HCEC 1CT (cell line): ENCODE data around the gene DAD1.

ENCODE experiments used
- DNase-seq: peaks from one replicate; pipeline ENCODE4 v3.0.0-alpha.2; 2017

Gene DAD1

DNA sequence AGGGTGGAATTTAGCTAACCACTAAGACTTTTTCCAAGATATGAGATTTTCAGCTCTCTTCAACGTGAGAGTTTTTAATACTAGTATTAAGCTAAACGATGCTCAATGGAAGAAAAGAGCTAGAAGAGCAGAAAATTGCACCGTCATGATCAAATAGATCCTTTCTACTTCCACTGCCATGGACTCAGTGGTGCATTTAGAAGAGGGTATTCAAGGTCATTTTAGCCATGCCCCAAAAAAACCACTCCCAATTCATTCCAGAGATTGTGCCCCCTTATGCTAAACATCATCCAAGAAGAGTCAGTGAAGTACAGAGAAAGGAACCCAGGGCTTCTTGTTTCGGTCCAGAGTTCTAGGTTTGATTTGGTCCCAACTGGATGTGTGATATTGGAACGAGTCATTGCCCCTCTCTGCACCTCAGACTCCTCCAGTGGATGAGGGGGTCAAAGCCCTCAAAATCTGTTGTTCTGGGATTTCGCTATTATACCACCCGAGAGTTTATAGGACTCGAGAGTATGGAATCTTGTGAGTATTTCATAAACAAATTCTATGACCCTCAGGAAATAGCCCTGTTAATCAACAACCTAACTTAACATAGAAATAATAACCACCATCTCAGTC lies 55.2 kb downstream of the DAD1 start:
- no peak for DNase-seq

DNA sequence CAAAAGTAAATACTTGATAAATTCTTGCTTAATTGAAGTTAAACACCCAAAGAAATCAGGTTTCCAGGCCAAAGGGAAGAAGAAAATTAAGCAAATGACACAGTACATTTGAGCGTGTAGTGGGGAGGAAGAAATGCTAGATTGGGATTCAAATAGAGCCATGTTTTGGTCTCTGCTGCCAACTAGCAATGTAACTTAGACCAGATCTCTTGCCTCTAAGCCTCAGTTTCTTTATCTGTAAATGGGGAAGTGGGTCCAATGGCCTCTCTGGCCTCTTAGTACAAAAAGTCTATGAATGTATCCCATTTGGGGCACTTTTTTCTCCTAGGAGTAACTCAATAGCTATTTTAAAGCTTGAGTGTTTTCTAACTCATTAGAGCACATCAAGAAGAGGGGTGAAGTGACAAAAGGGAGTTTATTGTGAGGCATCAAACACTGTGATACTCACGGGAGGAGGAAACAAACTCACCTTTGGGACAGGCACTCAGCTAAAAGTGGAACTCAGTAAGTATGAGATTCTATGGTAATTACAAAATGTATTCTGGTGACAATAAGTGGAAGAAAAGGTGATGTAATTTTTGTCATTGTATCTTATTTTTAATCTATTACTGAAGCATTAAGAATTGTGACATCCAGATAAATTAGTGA lies 55.8 kb downstream of the DAD1 start:
- DNase-seq: no peak

DNA sequence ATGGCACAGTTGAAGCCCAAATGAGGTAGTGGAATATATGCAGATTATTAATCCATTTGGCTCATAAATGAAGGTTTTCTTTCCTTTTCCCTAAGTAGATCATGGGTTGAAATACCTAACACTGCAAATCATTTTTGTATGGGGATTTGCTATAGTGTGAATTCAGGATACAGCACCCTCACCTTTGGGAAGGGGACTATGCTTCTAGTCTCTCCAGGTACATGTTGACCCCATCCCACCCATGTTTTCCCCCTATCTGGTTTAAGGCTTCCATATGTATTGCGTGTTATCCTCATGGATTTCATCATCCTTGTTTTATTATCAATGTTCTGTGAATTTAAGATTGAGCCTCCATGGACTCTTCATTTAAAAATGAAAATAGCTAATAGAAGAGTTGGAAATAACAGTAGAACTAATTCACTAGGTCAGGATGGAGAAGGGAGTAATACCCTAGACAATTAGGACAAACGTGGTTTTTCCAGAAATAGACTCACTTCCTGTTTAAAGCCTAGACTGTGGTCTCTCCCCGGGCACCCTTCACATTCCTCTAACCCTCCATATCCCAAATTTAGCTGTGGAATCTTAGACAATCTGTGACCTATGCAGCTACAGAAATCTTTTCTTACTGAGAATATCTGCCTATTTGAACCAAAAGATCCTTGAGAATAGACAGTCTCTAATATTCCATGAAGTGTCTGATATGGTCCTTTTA lies 56.5 kb downstream of the DAD1 start:
- DNase-seq: peak; percentile 69

DNA sequence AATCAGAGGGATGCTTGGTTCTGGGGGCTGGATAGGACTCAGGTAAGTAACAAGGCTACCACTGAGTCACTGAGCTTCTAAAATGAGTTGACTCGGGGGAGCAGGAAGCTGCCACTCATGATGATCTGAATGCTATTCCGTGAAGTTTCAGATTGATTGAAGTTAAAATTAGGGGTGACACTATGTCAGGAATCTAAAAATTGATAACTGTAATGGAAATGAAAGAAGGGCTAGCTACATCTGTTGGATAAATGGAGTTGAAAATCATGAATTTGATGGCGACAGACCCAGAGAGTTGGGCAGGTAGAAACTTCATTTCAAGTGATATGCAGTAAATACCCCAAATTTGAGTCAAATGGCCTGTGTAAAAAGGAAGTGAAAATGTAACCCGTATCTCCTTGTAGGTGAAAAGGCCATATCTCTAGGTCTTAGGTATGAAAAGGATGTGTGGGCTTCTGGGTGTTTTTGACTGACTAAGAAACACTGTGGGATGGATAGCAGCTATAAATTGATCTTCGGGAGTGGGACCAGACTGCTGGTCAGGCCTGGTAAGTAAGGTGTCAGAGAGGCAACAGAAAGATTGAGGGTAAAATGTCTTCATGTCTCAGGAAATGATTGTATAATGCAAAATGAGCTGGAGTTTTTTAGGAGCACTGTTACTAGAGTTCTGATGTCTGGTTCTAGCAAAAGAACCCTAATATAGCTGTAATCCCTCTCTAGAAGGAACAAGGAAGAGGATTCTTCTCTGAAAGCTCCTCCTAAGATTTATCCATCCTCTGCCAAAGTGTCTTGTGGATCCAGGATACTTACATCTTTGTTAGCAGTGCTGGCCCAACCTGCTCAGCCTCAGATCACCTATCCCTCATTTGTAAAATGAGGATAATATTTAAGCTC lies 57.3 kb downstream of the DAD1 start:
- DNase-seq: no peak

DNA sequence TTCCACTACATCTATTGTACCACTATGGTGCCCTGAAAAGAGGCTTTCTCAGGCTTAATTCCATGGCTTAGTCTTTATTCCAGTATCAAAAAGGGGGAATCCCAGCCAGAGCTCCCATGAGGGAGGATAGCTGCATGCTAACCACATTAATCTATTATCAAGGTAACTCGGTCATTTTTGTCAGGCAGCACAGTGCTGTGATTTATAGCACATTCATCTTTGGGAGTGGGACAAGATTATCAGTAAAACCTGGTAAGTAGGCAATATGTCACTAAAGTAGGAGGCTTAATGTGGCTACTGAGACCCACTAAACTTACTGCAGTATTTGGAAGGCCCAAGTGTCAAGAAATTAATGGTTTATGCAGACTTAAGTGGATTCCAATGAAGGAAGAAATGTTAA lies 58.9 kb downstream of the DAD1 start:
- no peak for DNase-seq

DNA sequence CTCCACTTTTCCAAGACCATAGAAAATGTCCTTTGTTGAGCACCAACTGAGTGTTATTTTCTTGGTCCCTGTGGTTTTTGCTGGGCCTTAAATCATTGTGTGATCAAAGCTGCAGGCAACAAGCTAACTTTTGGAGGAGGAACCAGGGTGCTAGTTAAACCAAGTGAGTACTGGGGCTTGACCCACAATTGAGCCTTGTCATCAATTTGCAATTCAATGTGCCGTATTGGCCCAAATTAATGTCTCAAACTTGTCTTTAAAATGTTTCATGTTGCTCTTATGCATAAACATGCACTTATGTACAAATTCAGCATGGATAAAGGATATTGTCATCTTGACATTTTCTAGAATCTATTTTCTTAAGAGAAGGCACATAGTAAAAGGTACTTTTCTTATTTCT lies 62.3 kb downstream of the DAD1 start:
- DNase-seq: no peak

DNA sequence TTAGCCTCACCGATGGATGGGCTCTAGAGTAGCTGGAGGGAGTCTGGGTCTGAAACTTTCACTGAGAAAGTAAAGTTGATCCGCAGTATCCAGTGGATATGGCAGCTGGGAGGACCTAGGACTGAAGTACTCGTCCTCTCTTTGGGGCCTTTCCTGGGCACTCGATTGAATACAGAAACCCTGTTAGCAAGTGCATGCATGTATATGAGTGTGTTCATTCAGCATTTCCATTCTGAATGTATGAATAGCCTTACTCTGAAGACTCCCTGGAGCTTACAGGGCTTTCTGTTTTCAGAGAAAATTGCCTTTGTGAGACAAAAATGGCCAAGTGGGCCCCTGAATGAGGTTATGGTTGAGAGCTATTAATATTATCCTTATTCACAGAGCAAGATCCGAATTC lies 62.8 kb downstream of the DAD1 start:
- DNase-seq: no peak

DNA sequence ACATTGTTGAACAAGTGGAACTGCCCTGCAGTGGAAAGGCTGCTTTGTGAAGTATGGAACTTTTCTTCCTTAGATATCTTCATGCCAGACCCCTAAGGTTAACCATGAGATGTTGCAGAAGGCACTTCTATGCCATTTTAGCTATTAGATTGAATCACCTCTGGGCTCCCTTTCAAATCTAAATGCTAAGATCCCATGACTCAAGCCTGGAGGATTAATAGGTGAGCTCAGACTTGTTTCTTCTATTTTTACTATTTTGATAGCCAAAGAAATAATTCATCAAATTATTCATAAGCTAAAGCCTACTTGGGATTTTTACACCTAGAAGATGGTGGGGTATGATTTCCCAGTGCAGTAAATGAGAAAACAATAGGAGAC lies 64.3 kb downstream of the DAD1 start:
- no peak for DNase-seq

DNA sequence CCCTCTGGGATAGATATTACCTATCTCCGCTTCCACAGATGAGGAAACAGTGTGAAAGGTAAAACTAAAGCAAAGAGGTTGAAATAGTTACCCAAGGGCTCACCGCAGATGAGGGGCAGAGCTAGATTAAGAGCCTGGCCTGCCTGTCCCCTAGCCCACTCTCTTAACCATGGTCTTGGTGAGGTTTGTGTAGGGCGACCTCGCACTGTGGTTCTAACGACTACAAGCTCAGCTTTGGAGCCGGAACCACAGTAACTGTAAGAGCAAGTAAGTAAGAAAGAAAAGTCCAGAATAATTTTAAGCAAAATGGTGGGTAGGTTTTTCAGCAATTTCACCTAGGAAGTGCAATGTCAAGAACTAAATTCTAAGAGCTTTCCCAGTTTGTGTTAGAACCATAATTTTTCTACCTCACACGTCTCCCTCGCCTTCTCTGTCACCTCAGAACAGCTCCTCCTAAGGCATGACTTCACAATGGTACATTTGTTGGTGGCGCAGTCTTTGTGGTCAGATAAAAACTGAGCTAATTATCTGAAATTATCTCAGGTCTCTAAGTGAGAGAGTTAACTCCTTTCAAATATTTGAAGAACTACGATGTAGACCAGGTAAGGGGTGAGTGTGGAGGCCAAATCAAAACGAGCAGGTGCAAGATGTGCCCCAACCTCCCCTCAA lies 64.8 kb downstream of the DAD1 start:
- DNase-seq: no peak

DNA sequence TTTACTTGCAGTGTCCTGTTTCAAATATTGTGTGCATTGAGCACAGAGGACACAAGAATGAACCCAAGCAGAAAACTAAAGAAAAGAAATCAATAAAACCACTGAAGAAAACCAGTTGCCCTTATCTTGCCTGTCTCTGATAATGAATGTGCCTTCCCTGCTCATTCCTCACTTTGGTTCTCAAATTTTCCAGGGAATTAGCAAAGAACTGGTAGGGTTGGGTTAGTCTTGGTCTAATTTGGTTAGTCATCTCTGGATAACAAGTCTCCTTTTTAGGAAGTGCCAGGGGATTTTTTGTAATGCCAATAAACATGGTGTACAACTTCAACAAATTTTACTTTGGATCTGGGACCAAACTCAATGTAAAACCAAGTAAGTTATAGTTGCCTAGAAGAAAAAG lies 65.7 kb downstream of the DAD1 start:
- no peak for DNase-seq

DNA sequence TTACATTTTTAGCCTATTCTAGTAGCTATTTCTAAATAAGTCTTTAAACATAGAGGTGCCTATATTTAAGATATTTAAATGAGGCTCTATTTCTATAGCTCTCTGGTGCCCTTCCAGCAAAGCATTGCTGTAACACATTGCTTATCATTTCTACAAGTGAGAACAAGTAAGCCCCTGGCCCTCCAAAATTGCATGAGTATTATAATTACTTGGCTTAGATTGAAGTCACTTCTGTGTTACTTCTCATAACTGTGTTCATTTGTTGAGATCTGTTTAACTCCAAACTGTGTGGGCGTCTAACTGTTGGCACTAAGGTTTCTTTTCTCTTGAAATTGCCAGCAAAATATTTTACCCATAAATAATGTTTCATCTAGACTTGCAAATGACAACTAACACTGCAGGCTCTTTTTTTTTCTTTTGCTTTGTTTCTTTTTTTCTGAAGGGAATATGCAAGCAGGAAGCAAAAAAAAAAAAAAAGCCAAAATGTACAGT lies 66.5 kb downstream of the DAD1 start:
- DNase-seq: no peak

DNA sequence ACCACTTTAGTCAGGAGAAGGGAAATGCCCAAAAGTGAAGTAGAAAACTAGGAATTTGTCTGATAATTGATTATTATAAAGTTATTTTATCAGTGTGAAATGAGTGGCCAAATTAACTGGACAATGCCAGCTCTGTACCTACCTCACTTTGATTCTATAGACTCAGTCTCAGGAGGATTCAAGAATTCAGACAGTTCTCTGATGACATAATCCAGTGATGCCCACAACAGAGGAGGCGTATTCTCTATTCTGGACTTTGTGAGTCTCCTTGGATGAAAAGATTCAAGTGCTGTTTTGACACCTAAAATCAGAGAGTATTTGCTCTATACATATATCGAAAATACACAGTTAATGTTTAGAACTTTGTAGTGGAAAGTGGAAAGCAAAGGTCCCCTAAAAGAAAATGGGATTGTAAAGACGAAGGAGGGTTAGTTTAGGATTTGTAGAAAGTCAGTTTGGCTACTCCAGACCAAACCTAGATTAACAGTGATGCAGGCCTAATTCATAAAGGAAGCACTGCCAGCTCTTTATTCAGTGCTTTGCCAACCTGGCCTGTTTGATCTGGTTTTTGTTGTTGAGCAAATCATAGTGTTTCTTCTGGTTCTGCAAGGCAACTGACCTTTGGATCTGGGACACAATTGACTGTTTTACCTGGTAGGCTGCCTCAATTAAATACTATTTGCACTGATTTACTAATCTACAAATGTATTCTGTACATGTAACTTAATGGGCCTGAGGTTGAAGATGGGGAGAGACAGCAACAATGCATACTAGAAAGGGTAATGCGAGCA lies 67.4 kb downstream of the DAD1 start:
- DNase-seq: no peak

DNA sequence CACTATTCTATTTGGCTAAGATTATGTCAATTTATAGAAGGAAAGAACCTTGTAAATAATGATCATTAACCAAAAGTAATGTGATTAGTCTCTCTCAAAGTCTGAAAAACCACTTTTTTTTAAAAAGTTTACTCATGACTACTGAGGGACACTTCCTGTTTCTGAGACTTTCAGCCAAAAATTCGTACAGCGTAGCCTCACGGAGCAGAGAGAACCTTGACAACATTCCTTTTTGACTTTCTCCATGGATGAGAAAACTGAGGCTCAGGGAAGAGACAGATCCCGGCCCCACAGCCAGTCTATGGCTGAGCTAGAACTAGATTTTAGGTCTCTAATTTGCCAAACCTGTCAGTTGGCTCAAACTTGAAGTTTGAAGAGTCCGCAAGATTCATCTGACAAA lies 68.2 kb downstream of the DAD1 start:
- peak; percentile 6 for DNase-seq

DNA sequence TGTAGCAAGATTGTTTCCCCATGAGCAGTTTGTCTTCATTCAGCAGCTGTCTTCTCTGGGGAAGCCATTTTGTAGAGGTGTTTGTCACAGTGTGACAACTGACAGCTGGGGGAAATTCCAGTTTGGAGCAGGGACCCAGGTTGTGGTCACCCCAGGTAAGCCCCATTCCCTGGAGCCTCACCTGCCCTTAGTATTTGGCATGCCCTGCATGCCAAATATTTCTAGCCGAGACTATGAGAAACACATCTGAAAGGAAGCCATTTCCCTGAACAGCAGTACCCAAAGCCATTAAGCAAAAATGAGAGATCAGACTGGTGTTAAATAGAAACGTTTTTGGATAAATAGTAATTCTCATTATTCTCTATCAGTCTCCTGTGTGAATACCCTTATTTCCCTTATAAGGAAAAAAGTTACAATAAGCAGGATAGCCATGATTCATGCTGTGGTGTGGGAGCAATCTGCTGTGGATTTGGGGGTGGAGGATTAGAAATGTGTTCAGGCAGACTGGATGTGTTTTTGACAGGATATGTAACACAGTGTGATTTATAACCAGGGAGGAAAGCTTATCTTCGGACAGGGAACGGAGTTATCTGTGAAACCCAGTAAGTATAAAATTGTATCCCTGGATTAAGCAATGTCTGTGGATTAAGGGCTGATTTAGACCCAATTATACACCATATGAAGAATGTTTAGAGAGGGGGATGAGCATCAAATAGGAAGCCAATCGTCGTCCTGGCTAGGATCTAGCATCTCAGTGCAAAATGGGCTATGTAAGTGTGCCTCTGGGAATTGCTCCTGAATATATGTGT lies 68.9 kb downstream of the DAD1 start:
- peak; percentile 77 for DNase-seq

DNA sequence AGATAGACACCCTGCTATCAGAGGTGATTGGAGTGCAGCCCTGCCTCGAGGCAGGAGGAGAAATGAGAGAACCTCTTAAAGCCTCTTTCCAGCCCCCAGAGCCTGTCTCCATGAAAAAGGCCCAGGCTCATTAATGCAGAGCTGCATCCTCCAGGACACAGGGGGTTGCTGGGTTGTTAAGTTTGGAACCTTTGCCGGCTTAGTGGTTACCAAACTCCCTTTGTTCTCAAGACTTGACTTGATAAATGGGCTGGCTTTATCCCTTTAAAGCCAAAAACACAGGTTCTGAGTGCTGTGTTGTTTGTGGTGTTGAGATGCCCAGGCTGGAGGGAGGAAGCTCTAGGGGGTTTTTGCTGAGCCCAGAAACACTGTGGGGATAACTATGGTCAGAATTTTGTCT lies 71.0 kb downstream of the DAD1 start:
- no peak for DNase-seq

DNA sequence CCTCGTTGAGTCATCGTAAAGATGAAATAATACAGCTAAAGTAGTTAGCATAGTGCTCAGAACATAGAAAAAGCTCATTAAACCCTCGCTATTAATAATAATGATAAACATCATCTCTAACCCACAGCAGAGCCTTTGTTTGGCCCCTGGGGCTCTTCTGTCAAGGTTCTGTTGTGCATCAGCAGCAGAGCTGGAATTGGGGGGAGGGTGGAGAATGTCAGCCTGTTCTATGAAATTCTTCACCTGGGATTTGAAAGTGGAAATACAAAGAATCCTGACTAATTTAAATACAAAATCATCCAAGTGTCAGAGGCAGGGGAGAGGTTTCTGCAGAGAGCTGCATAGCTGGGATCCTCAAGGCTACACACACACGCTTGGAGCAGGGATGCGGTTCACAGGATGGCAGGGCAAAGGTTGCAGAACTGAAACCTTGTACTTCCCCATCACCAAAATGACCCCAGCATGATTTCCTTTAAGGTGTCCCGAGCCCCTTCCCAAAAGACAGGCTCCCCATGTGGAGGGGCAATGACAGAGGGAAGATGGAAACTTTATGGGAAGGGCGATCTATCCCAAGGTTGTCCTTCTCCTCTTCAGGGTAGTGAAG lies 71.8 kb downstream of the DAD1 start:
- no peak for DNase-seq

DNA sequence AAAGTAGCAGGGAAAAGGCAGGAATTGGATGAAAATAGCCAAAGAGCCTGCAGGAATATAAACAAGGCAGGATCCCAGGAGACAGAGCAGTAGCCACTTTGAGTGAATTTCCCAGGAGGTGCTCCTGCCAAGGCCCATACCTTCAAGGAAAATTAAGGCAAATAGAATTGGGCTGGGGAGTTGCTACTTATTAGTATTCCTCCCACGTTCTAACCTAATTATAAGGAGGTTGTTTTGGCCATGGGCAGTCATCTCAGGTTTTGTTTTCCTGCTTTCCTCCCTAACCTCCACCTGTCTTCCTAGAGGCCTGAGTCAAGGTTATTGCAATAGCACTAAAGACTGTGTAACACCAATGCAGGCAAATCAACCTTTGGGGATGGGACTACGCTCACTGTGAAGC lies 73.1 kb downstream of the DAD1 start:
- DNase-seq: no peak
